ENCODE data around the gene SHISA9.

DNA sequence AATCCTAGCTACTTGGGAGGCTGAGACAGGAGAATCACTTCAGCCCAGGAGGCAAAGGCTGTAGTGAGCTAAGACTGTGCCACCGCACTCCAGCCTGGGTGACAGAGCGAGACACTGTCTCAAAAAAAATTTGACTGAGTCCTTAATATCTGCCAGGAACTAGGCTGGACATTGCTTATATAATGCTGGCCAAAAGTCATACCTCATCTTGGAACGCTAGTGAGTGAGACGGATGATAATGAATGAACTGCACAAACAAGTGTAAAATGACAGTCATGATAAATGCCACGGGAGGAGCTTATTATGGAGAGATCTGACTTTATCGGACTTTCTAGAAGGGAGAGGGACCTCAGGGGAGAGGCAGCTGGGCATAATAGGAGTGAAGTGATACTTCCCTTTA, 327.6 kb downstream of the SHISA9 start:
- TF ChIP-seq, protein P1, sequence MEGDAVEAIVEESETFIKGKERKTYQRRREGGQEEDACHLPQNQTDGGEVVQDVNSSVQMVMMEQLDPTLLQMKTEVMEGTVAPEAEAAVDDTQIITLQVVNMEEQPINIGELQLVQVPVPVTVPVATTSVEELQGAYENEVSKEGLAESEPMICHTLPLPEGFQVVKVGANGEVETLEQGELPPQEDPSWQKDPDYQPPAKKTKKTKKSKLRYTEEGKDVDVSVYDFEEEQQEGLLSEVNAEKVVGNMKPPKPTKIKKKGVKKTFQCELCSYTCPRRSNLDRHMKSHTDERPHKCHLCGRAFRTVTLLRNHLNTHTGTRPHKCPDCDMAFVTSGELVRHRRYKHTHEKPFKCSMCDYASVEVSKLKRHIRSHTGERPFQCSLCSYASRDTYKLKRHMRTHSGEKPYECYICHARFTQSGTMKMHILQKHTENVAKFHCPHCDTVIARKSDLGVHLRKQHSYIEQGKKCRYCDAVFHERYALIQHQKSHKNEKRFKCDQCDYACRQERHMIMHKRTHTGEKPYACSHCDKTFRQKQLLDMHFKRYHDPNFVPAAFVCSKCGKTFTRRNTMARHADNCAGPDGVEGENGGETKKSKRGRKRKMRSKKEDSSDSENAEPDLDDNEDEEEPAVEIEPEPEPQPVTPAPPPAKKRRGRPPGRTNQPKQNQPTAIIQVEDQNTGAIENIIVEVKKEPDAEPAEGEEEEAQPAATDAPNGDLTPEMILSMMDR (IDR thresholded peaks at IDR 0.05), result no peak
- TF ChIP-seq POLR2A (IDR thresholded peaks at IDR 0.05), result no peak
